Activated CD4-positive, CD25-positive, alpha-beta regulatory T cell treated with anti-CD3 and anti-CD28 coated beads, Interleukin-2, amount 50 U/mL, for 72 hours (primary cell): ENCODE data around the gene ST3GAL5.
"Not testable (repeated sequence)": the region's sequence is repeated elsewhere in the genome, so short reads cannot be mapped to it uniquely, and the experiment has no call there.

ENCODE experiments used
- DNase-seq: peaks from one replicate; pipeline ENCODE4 v3.0.0; 2021

ST3GAL5 gene

DNA sequence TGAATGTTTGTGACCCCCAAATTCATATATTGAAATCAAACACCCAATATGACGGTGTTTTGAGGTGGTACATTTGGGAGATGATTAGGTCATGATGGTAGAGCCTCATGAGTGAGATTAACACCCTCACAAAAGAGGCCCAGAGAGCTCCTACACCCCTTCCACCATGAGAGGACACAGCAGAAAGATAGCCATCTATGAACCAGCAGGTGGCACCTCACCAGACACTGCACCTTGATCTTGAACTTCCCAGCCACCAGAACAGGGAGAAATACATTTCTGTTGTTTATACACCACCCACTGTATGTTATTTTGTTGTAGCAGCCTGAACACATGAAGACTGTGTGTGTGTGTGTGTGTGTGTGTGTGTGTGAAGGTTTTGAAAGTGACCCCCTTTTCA is 58.1 kb downstream of the ST3GAL5 start:
- DNase-seq, result no peak

DNA sequence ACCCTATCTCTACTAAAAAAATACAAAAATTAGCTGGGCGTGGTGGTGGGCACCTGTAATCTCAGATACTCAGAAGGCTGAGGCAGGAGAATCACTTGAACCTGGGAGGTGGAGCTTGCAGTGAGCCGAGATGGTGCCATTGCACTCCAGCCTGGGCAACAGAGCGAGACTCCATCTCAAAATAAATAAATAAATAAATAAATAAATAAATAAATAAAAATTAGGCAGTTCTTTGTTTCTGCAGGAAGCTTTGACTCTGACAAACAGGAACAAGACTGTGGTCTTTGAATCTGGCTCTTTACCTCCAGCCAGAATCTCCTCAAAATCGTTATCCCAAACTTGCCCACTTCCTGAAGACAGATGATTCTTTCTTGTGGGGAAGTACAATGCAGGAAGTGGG is 59.4 kb downstream of the ST3GAL5 start:
- DNase-seq, result not testable (repeated sequence)

DNA sequence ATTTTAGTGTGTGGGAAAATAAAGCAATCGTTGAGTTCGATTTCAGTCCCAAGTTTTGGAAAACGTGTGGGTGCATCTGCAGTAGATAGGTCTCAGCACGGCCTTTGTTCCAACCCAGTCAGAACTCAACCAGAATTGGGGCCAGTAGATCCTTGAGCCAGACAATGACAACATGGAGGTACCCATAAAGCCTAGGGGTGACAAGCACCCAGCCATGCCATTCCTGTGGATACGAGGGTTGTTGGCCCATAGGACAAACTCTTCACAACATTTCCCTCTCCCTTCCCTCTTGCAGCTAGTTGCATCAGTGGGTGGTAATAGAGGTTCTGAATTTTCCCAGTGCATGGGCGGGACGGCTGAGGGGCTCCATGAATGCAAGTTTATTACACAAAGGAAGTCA is 60.1 kb downstream of the ST3GAL5 start:
- DNase-seq, result no peak

DNA sequence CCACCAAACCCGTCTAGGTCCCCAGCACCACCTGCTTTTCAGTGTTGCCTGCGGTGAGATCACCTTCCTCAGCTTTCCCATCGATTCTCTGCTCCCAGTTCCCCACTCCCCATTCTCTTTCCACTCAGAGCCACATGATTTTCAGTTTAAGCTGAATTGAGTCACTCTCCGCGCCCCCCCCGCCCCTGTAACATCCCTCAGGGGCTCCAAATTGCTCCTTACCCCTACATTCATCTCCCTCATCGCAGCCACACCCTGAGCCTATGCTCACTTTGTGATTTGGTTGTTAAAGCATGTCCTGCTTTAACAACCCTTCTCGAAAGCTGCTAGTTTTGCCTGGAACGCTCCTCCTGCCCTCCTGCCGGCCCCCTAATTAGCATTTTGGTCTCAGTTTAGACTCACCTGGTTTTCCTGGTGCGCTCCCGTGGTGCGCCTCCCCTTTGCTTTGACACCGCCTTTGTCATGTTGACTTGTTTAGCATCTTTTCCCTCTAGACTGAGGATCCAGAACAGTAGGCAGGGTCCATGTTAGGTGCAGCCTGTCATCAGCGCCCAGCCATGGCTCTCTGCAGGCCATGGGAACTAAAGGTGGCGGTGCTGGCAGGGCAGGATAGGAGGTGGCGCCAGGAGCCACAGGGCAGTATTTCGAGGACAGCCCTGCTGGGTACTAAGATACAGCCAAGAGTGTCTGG is 60.8 kb downstream of the ST3GAL5 start:
- DNase-seq, result no peak

DNA sequence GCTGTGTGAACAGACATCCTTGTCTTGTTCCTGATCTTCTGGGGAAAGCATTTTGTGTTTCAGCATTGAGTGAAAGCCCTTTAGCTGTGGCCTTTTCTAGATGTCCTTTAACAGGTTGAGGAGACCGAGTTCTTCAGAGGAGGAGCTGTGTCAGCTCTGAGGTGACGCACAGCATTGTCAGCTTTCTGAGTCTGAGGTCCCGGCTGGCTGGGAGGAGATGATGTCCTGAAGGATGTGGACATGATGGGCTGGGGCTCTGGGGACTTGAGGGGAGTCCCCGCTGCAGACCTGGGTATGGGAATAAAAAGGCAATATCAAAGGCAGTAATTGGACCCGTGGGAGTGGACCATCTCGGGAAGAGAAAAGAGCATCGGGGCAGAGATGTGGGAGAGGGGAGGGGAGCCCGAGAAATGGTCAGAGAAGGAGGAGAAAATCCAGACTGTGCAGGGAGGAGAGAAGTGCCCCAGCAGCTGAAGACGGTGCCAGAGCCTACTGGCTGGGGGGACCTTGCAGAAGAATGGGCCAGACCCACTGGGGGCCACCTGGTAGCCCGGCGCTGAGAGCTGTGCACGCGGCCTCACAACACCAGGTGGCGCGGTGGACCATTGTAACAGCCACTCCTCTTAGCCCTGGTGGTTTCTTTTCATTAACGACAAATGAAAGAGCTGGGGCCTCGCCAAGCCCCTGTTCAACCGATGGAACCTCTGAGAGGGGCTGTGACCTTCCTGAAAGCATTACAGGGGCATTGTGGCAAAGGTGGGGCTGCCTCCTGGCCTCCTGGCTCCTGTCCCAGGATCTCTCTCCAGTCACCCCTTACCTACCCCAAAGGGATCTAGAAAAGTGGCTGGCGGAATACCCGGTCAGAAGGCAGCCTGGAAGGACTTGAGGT is 61.6 kb downstream of the ST3GAL5 start:
- peak; percentile 84 for DNase-seq

DNA sequence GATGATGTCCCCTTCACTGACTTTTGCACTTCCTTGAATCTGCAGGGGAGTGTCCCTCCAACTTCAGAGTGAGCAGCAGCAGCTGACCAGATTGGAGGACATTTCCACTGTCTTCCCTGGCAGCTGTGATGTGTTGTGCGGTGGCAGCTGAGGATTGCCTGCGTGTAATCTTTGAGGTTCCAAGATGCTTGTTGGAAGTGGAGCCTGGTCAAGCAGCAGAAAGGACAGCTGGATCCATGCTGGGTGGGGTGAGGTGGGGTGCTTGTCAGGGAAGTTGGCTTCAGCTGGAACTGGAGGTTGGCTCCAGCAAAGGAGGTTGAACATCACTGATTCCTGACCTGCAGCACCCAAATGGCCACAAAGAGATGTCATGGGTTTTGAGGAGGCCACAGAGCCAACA is 64.8 kb downstream of the ST3GAL5 start:
- no peak for DNase-seq

DNA sequence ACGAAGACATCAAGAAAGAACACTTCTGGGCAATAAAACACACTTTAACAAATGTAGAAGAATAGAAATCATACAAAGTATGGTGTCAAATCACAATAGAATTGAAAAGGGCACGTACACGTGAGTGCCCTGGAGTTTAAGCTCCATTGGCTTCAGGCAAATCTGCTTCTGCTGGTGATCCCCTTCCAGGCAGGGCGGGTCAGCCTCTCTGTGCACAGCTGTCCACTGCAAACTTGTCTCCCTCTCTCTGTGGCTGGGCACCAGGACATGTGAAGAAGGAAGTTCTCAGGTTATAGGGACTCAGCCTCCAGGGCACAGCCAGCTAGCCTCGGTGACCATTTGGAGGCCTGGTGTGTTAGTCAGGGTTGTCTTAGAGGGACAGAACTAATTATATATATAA is 66.0 kb downstream of the ST3GAL5 start:
- DNase-seq, result no peak

DNA sequence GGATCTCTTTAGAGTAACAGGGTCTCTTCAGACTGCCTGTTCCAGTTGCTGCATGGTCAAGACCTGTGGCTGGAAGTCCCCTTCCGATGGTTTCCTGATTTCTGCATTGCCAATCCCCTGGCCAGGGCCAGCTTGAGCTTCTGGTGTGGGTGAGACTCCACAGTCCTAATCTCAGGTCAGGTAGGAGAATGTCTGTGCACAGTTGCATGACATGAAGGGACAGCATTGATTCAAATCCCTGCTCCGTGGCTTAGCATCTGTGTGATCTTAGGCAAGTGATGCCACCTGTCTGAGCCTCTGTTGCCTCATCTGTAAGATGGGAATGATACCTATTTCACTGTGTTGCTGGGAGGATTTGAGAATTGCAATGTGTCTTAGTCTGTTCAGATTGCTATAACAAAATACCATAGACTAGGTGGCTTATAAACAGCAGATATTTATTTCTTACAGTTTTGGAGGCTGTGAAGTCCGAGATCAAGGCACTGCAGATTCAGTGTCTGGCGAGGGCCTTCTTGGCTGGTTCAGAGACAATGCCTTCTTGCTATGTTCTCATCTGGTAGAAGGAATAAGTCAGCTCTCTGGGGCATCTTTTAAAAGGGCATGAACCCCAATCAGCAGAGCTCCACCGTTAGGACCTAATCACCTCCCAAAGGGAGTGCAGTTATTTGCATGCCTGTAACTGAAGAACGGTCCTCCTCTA is 68.8 kb downstream of the ST3GAL5 start:
- no peak for DNase-seq

DNA sequence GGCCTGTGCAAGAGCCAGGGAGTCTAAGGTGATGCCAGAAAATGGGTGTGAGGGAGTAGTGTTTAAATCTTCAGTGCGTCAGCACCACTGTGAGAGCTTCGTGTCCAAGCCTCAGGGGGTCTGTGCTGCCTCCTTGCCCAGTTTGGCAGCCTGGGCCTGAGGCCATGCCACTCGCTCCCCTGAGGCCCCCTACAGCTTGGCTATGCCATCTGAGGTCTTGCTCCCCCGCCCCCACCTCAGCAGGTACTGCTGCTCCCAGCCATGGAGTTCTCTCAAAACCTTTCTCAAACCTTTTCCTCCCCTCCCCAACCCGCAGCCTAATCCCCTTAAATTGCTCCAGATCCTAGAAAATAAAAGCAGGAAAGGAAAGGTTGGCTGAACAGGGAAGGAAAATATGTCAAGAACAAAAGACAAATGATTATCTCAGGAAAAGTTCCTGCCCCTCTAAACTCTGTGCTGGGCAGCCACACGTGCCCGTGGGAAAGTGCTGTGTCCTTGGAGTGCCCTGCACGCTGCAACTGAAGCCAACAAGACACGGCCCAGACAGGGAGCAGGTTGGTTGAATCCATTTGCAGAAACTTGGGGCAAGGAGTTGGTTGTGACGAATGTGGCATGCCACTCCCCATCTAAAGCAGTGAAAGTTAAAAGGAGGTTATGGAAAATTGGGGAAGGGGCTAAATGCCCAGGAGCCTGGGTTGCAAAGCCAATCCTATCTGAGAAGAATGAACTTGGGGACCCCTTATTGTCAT is 73.8 kb downstream of the ST3GAL5 start:
- no peak for DNase-seq

DNA sequence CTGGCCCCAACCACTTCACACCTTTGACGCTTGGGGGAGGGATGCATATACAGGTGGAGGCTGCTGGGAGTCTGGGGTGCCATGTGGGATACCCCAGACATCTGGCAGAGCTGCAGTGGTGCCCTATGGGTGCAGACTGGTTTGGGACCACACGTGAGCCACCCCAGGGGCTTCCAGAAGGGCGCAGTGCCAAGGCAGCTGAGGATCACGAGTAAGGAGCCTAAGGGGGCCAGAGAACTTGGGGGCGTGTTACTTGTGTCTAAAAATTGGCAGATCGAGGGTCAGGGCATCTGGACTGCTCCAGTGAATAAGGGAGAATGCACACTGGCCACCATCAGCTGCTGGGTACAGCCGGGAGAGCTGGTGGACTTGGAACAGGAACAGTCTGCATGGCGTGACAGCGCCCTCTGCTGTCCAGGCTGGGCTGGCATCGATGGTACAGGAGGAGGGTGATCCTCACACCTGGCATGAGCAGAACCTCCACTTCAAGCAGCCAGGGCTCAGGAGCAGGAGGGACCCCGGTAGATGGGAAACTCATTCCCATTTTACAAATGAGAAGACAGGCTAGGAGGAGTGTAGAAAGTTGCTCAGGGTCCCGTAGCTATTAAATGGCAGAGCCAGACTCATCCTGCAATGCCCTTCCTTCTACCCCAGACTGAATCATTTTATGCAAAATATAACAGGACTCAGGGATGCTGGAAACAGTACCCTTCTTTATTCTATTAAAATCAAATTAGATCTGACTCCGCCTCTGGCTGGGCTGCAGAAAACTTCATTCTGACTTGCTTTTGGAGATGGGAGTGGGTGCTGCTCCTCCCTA is 74.6 kb downstream of the ST3GAL5 start:
- peak; percentile 82 for DNase-seq

DNA sequence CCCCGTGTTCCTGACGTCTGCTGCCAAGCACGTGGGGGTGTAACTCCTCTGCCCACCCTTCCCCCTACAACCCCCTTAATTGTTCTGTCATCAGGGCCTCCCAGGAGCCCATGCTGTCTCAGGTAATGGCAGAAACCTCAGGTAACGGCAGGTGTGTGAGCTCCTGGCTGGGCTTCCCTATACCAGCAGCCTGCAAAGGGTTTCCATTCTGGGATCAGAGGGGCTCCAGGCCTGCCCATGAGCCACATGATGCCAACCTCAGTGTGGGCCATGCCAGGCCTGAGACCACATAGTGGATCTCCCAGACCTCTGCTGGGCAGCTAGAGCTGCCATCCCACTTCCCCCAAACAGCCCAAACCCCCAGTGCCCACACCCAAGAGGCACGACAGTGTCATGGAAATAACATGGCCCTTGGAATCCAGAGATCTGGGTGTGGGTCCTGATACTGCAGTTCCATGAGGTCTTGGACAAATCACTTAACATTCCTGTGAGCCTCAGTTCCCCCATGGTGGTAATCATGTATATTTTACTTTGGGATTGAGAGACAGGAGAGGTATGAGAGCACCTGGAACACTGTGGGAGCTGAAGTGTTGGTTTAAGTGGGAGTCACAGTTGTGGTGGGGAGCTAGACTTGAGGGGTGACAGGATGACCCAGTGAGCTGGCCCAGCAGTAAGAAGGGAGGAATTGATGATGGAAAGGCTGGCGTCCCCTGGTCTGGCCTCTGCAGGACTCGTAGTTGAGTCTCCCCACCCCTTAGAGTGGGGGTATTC is 75.4 kb downstream of the ST3GAL5 start:
- DNase-seq, result no peak

DNA sequence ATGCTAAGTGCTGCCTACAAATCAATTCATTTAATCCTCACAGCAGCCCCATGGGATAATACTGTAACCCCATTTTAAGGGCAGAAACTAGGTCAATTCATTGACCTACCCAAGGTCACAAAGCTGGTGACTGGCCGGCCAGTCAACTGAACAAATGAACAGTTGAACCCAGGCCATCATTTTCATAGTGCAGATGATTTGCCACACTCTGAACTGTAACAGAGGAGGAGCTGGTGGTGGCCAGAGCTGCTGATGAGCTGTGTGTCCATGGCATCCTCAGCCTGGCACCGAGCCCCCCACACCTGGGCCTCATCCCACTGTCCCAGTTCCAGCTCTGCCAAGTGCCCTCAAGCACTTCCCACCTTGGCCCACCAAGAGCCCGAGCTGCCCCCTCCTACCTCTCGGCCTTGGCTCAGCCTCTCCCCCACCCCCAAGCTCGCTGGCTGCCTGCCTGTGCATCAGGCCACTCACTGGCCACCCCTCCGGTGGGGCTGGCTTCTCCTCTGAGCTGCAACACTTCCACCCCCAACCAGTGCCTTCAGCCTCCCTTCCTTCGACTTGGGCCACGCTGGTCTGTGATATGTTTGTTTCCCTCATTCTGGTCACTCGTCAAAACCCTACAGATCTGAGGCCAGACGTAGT is 76.6 kb downstream of the ST3GAL5 start:
- no peak for DNase-seq

DNA sequence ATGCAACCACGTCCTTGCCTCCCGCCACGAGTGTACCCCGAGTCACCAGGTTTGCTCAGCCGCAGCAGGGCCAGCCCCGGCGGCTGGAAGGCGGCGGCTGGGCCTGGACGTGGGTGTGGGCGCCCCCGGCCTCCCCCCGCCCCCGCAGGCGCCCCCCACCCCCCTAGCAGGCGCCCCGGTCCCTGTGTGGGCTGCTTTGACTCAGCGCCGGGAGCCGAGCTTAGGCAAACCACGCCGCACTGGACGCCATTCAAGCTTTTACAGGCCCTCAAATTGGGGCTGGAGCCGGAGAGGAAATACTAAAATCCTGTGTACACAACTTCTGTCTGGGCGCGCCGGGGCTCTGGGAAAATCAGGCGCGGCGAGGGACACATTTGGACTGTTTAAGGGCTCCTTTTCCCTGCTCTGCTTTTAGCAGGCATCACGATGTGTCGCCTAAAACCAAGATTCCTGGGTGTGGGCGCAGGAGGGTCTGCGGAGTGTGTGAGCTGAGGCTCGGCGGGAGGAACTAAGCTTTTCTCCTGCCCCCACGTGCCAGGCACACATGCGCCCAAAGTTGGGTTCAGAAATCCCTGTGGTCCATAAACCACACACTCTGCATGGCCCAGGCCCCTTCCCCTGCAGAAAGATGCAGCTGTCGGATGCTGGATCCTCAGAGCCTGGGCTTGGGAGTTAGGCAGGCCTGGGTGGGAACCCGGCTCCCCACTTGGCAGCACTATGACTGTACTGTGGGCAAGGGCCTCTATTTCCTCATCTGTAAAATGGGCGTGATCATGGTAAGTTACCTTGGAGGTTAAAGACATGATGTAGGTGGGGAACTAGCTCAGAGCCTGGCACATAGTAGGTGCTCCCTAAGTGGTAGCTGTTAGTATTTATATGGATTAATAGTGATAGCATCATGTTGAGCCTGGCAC is 77.4 kb downstream of the ST3GAL5 start:
- no peak for DNase-seq

DNA sequence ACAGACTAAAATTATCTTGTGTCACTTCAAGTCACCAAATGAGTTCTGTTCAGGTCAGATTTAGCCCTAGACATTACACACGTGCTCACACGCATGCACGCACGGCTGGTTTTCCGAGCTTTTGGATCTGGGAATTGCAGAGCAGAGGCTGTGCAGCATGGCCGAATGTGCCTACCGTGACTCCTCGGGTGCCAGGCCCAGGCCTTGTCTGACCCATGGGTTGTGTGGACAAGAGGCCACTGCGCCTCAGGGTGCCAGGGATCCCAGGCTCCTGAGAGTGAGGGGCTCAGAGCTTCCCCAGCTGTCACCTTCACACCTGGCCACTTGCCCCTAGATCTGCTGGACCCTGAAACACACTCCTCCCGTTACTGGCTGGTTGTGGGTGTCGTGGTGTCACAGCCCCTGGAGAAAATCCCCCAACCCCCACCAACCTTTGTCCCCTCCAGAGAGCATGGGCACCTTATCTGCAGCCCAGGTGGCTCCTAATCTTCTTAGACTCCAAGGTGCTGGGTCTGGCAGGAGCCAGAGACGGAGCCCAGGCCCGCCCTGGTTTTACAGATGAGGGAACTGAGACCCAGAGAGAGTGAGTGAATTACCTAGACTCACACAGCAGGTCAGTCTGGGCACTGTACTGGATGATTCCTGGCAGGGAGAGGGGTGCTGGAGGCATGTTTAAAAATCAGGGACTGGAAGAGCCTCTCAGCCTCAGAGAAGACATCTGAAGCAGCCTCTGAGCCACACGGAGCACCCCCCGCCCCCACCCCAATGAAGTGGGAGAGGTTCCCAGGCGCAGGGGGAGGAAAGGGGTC is 78.2 kb downstream of the ST3GAL5 start:
- DNase-seq, result no peak

DNA sequence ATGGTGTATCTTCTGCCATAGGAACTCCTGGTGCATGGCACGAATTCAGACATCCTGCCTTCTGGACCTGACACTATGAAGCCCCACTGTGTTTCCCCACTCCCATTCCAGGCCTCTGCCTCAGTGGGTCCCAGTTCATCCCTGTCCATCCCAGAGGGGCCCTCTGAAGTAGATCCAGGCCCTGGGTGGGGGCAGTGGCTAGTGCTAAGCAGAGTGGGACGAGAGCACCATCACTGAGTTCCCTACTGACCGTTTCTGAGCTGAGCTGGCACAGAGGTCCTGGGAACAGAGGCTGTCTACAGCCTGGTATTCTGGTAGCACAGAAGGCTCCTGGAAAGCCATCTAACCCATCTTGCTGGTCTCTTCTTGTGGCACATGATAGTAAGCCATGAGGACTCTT is 81.0 kb downstream of the ST3GAL5 start:
- DNase-seq, result no peak

DNA sequence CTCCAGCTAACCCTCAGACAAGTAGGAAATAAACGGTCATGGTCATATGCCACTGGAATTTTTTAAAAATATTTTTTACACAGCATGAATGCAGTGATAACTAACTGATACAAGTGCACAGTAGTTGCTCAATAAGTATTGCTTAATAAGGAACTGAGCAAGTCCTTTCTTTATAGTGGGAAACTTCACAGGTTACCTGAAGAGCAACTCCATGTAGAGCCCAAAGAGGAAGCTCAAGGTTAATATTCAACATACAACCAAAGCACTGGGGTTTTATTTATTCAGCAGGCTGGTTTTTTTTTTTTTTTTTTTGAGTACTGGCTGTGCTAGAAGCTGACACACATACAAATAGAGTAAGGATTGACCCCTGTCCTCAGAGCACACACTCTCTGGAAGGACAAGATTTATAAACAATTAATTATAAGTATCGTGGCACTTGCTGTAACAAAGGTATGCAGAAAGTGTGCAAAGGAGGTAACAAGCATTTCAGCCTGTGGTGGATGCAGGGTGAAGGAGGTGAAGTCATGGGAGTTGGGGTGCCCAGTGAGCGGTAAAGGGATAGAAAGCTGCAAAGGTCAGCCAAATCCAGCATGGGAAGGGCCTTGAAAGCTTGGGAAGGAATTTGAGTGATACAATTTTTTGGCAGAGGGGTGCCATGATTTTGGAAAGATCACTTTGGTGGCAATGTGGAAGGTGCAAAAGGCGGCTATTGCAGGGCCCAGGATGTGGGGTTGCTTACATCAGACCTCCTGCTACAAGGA is 82.3 kb downstream of the ST3GAL5 start:
- no peak for DNase-seq

DNA sequence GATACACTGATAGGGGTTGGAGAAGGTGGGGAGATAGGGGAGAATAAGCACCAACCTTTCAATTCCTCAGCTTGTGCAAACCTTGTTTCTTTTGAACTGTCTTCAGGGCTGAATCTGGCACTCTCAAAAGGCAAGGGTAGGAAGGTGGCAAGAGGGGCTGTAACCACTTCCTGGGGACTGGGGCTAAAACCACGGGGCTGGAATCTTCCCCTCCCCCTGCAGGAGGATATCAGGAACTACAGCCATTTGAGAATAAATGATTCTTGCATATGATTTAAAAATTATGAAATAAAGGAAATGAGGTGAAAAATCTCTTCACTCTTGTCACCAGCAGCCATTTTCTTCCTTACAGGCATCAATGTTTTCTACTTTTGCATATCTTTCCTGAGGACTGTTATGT is 84.2 kb downstream of the ST3GAL5 start:
- no peak for DNase-seq
